GM10266 (cell line): ENCODE measurements around the gene AGXT.
"Not testable (repeated sequence)": the region's sequence is repeated elsewhere in the genome, so short reads cannot be mapped to it uniquely, and the experiment has no call there.

Experiments used
- DNase-seq: peaks from one replicate; pipeline ENCODE4 v3.0.0; 2012; ENCODE audit errors: extremely low spot score
- CTCF ChIP-seq: IDR thresholded peaks from 2 replicates; pipeline ENCODE4 v1.5.1; 2012; ENCODE audit warnings: mild to moderate bottlenecking, low read depth; ENCODE audit not compliant: control insufficient read depth, insufficient read depth; ENCODE audit errors: missing control alignments

Gene AGXT

GRCh38 chr2:240834377-240834975 lies 34.1 kb upstream of the AGXT start:
- TF ChIP-seq CTCF, result no peak
- DNase-seq, result no peak

GRCh38 chr2:240835528-240835927 lies 33.1 kb upstream of the AGXT start:
- no peak for DNase-seq
- no peak for TF ChIP-seq CTCF

GRCh38 chr2:240836781-240837467 lies 31.7 kb upstream of the AGXT start:
- TF ChIP-seq CTCF, result no peak
- DNase-seq, result no peak

GRCh38 chr2:240837621-240838020 lies 31.0 kb upstream of the AGXT start:
- no peak for TF ChIP-seq CTCF

GRCh38 chr2:240839152-240840143 lies 29.2 kb upstream of the AGXT start:
- no peak for DNase-seq
- TF ChIP-seq CTCF, result no peak

More at GRCh38 chr2:240837621-240838020, 31.0 kb upstream of the AGXT start:
- DNase-seq, result no peak

- TF ChIP-seq CTCF, result peak; percentile 45
- no peak for DNase-seq
These were observed 28.1 kb upstream of the AGXT start for GRCh38 chr2:240840435-240841060.

GRCh38 chr2:240846309-240846708 lies 22.3 kb upstream of the AGXT start:
- not testable (repeated sequence) for DNase-seq
